Stimulated activated CD4-positive, alpha-beta T cell treated with anti-CD3 and anti-CD28 coated beads, Interleukin-12 subunit alpha, Interleukin-12 subunit beta, amount 100 ng/mL, for 24 hours (primary cell): ENCODE results near the gene KSR1.
"Not testable (repeated sequence)": the region's sequence is repeated elsewhere in the genome, so short reads cannot be mapped to it uniquely, and the experiment has no call there.

Experiments used
- DNase-seq, 2 experiments: peaks; one replicate each; pipeline ENCODE4 v3.0.0-alpha.2; 2020; ENCODE audit warnings: low read depth in 2 of 2

Gene KSR1

GRCh38 chr17:27494192-27495091 lies 38.2 kb downstream of the KSR1 start:
- no peak for DNase-seq

GRCh38 chr17:27495460-27495859 lies 39.2 kb downstream of the KSR1 start:
- no peak for DNase-seq

GRCh38 chr17:27496005-27496404 lies 39.8 kb downstream of the KSR1 start:
- DNase-seq = no peak

- DNase-seq = no peak
These were observed 40.2 kb downstream of the KSR1 start for GRCh38 chr17:27496437-27496943.

GRCh38 chr17:27496971-27497370 lies 40.7 kb downstream of the KSR1 start:
- DNase-seq = no peak

- no peak for DNase-seq
These were observed 41.4 kb downstream of the KSR1 start for GRCh38 chr17:27497696-27498095.

GRCh38 chr17:27498615-27499309 lies 42.5 kb downstream of the KSR1 start:
- no peak for DNase-seq

- DNase-seq = no peak
These were observed 43.4 kb downstream of the KSR1 start for GRCh38 chr17:27499451-27500265.

GRCh38 chr17:27501338-27501737 lies 45.1 kb downstream of the KSR1 start:
- DNase-seq = not testable (repeated sequence)

- DNase-seq = no peak
These were observed 46.5 kb downstream of the KSR1 start for GRCh38 chr17:27502526-27503324.

- DNase-seq = no peak
These were observed 47.4 kb downstream of the KSR1 start for GRCh38 chr17:27503611-27504010.

- DNase-seq = no peak
These were observed 48.1 kb downstream of the KSR1 start for GRCh38 chr17:27504188-27504995.

GRCh38 chr17:27506348-27507218 lies 50.3 kb downstream of the KSR1 start:
- no peak for DNase-seq

GRCh38 chr17:27511168-27511883 lies 55.1 kb downstream of the KSR1 start:
- DNase-seq = no peak

GRCh38 chr17:27512031-27512430 lies 55.8 kb downstream of the KSR1 start:
- DNase-seq = no peak

GRCh38 chr17:27512511-27513346 lies 56.5 kb downstream of the KSR1 start:
- DNase-seq = no peak

GRCh38 chr17:27513849-27514248 lies 57.6 kb downstream of the KSR1 start:
- no peak for DNase-seq
